D721Med (cell line): Measurements from ENCODE around the gene LDLRAD4.

Experiments used
- DNase-seq: peaks from one replicate; pipeline ENCODE4 v3.0.0; 2011; ENCODE audit warnings: low spot score; ENCODE audit not compliant: insufficient read length
- FAIRE-seq: peaks from 2 replicates; lab custom pipeline; 2011; peaks lifted over from hg19 to GRCh38; lab: Jason Lieb, UNC
- TF ChIP-seq, protein P1 (sequence below): IDR thresholded peaks from 2 replicates; pipeline ENCODE4 v1.5.1; 2012; ENCODE audit warnings: mild to moderate bottlenecking, control low read depth; ENCODE audit not compliant: insufficient read depth; ENCODE audit errors: missing control alignments

LDLRAD4 gene

GRCh38 chr18:13214609-13215008 is 4.0 kb upstream of the LDLRAD4 start:
- DNase-seq (no peak), FAIRE-seq (no peak)
- TF ChIP-seq, protein P1, sequence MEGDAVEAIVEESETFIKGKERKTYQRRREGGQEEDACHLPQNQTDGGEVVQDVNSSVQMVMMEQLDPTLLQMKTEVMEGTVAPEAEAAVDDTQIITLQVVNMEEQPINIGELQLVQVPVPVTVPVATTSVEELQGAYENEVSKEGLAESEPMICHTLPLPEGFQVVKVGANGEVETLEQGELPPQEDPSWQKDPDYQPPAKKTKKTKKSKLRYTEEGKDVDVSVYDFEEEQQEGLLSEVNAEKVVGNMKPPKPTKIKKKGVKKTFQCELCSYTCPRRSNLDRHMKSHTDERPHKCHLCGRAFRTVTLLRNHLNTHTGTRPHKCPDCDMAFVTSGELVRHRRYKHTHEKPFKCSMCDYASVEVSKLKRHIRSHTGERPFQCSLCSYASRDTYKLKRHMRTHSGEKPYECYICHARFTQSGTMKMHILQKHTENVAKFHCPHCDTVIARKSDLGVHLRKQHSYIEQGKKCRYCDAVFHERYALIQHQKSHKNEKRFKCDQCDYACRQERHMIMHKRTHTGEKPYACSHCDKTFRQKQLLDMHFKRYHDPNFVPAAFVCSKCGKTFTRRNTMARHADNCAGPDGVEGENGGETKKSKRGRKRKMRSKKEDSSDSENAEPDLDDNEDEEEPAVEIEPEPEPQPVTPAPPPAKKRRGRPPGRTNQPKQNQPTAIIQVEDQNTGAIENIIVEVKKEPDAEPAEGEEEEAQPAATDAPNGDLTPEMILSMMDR, result no peak

DNA sequence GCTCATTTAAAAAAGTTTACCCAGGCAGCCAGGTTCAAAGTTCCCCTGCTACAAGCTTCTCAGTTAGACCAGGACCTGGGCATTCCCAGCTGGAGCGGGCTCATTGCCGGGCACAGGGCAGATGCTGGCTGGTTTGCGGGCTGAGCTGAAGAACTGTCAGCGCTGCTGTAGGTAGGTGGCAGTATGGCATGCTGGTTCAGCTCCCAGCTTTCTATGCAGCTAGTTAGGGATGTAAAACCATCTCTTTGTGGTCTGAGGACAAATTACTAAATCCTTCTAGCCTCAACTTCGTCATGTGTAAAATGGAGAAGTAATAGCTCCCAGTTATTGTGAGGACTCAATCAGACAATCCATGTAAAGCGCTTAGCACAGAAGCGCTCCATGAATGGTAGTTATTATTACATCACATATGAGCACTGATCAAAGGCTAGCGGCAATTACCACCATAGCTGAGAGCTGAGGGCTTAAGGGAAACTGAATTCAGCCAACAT is 2.4 kb upstream of the LDLRAD4 start:
- DNase-seq, result peak; percentile 58
- TF ChIP-seq, protein P1, result peak; percentile 88
- FAIRE-seq, result peak; percentile 46

DNA sequence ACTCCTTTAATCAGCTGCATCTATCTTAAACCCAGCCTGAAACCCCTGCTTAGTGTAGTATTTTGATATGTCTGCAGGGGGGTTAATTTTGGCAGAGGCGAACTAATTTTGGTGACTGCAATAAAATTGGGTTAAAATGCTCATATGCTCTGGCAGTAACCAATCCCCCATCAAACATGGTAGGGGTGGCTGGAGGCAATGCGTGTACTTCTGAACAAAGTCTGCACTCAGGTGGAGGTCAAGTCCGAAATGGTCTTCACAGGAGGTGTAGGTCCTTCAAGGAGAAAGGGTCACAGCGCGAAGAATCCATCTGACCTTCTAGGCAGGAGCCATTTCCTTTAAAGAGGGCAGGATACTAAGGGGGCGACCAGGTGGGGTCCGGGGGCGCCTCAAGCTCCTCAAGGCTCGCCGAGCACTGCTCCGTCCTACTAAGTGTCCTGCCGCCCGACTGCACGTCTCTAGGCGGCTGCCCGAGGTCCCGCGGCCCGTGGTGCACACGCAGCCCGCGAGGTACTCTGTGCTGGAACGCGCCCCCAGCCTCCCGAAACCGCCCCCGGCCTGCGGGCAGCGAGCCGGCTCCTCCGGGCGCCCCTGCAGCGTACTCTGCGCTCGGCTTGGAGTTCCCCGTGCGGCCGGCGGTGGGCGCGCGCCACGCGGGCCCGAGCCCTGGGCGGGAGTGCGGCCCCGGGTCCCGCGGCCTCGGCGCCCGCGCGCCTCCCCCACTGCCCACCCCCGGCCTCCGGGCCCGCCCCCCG is 1.7 kb upstream of the LDLRAD4 start:
- FAIRE-seq, result no peak
- TF ChIP-seq, protein P1, result peak; percentile 38
- no peak for DNase-seq

GRCh38 chr18:13217466-13217961 is 1.0 kb upstream of the LDLRAD4 start:
- TF ChIP-seq, protein P1, result no peak
- FAIRE-seq (no peak), DNase-seq (no peak)

GRCh38 chr18:13217971-13218367 is 591 bp upstream of the LDLRAD4 start:
- DNase-seq (no peak), FAIRE-seq (no peak)
- TF ChIP-seq, protein P1, result no peak

GRCh38 chr18:13218997-13219396 is 437 bp downstream of the LDLRAD4 start:
- DNase-seq (no peak), FAIRE-seq (no peak)
- TF ChIP-seq, protein P1, result no peak

DNA sequence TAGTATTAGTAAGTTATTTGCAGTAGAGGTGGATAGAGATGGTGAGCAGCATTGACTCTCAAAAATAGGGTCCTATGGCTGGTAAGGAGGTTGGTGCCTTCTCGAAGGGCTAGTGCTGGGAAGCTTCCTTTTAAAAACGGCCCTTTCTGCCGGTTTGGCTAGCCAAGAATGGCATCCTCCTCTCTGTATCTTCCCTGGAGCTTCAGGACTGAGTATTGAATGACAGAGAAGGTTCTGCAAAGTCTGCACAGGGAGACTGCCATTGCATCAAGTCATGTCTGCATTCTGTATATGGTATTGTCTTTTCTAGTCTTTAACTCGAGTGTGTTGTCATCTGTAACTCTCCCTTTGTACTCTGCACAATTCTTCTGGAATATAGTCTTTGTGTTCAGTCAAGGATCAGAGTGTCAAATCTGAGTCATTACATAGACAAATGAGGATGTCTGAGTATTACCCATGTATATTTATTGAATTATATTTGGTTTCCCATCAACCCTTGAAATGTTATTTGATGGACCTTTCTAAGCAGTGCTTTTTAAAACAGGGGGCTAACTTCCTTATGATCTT is 1.1 kb downstream of the LDLRAD4 start:
- DNase-seq, result no peak
- no peak for FAIRE-seq
- TF ChIP-seq, protein P1, result no peak
